NAMALWA (cell line): ENCODE measurements around the gene AFF3.

Source experiments
- DNase-seq: peaks from one replicate; pipeline ENCODE4 v3.0.0-alpha.2; 2015; ENCODE audit warnings: low spot score

Gene AFF3

GRCh38 chr2:100006516-100006915 is 135.9 kb downstream of the AFF3 start:
- no peak for DNase-seq

- DNase-seq: no peak
Observed at GRCh38 chr2:100004959-100005387, 137.4 kb downstream of the AFF3 start.

GRCh38 chr2:100004348-100004884 is 138.0 kb downstream of the AFF3 start:
- DNase-seq: no peak

GRCh38 chr2:100002059-100002458 is 140.3 kb downstream of the AFF3 start:
- no peak for DNase-seq

GRCh38 chr2:100000915-100001707 is 141.3 kb downstream of the AFF3 start:
- no peak for DNase-seq

GRCh38 chr2:99998651-99999320 is 143.6 kb downstream of the AFF3 start:
- DNase-seq: no peak

- no peak for DNase-seq
Observed at GRCh38 chr2:99989905-99990304, 152.5 kb downstream of the AFF3 start.

- DNase-seq: no peak
Observed at GRCh38 chr2:99988599-99988998, 153.8 kb downstream of the AFF3 start.

- DNase-seq: no peak
Observed at GRCh38 chr2:99987160-99987559, 155.2 kb downstream of the AFF3 start.

GRCh38 chr2:99984799-99985515 is 157.4 kb downstream of the AFF3 start:
- DNase-seq: peak; percentile 47

GRCh38 chr2:99982744-99983143 is 159.6 kb downstream of the AFF3 start:
- no peak for DNase-seq

- DNase-seq: no peak
Observed at GRCh38 chr2:99981840-99982239, 160.6 kb downstream of the AFF3 start.

GRCh38 chr2:99980176-99980575 is 162.2 kb downstream of the AFF3 start:
- DNase-seq: no peak

- DNase-seq: no peak
Observed at GRCh38 chr2:99977966-99978365, 164.4 kb downstream of the AFF3 start.

- DNase-seq: no peak
Observed at GRCh38 chr2:99975386-99975785, 167.0 kb downstream of the AFF3 start.

- no peak for DNase-seq
Observed at GRCh38 chr2:99974682-99975375, 167.6 kb downstream of the AFF3 start.

- DNase-seq: no peak
Observed at GRCh38 chr2:99974275-99974674, 168.1 kb downstream of the AFF3 start.

GRCh38 chr2:99971326-99971900 is 171.0 kb downstream of the AFF3 start:
- no peak for DNase-seq

GRCh38 chr2:99970292-99970868 is 172.0 kb downstream of the AFF3 start:
- DNase-seq: no peak

GRCh38 chr2:99961196-99961913 is 181.0 kb downstream of the AFF3 start:
- DNase-seq: no peak

- no peak for DNase-seq
Observed at GRCh38 chr2:99960790-99961189, 181.6 kb downstream of the AFF3 start.
